IPS-18a (cell line): ENCODE measurements around the gene RXYLT1.

Experiments
- H3K27ac ChIP-seq: one replicate; pipeline ENCODE4 v1.5.1; 2013; ENCODE audit warnings: low read length
- H3K27me3 ChIP-seq: one replicate; pipeline ENCODE4 v1.6.1; 2013; ENCODE audit warnings: mild to moderate bottlenecking, low read length; ENCODE audit not compliant: control insufficient read depth, insufficient read depth
- H3K36me3 ChIP-seq: one replicate; pipeline ENCODE4 v1.6.1; 2013; ENCODE audit warnings: low read depth, low read length; ENCODE audit not compliant: control insufficient read depth
- H3K4me1 ChIP-seq: one replicate; pipeline ENCODE4 v1.6.1; 2013; ENCODE audit warnings: low read depth, low read length; ENCODE audit not compliant: control insufficient read depth
- H3K4me3 ChIP-seq: one replicate; pipeline ENCODE4 v1.5.1; 2013; ENCODE audit warnings: low read length
- H3K9ac ChIP-seq: one replicate; pipeline ENCODE4 v1.6.1; 2013; ENCODE audit warnings: mild to moderate bottlenecking, low read length, moderate library complexity
- H3K9me3 ChIP-seq: one replicate; pipeline ENCODE4 v1.6.1; 2013; ENCODE audit warnings: low read depth, low read length; ENCODE audit not compliant: control insufficient read depth

The RXYLT1 gene

DNA sequence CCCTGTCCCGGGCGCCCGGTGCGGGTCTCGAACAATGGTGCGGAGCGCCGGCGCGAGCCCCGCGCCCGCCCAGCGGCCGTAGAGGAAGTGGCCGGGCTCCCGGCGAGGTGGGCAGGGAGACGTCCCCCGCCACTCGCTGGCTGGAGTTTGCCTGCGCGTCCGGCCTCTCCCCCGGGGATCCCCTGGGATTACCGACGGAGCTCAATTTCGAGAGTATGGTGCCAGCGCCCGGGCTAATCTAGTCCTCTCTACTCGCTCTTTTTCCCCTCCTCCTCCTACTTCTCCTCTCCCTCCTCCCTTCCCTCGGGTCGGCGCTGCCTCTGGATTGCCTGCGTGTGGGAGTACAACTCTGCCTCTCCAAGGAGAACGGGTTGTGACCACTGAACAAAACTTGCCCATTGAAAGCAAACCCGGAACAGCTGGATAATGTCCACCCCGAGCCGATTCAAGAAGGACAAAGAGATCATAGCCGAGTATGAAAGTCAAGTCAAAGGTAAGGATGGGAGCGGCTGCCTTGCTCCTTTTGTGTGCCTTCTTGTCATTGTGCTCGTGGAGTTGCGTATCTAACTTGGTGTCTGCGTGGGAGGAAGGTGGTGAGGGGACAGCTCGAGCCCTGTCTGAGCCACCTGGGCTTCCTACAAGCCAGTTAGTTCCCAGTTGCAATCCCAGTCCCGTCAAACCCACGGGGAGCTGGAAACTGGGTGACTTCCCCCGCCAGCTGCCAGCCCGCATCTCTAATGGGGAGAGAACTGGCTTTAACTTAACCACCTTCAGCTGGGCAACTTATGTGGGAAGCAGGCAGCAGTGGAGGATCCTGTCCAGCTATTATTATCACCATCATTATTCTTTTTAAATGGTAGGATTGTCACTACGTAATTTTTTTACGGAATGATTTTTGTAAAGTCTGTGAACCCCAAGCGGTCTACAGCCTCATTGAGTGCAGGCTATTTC is 65.0 kb downstream of the RXYLT1 start, which contains the start of gene SRGAP1:
TSS of gene SRGAP1 (plus strand) at position 310 of the 951 bp plus-strand sequence. CDS start at position 427, 117 bp downstream.
- Histone ChIP-seq H3K9ac (peak within 1 kb of the TSS; percentile 63), H3K36me3 (no peaks in the 10 kb centered on the region), H3K4me3 (peak within 1 kb of the TSS; percentile 81), H3K27ac (no peak within 1 kb of the TSS), H3K9me3 (no peaks in the 10 kb centered on the region), H3K4me1 (peaks cover 7% of the 10 kb centered on the region), H3K27me3 (peaks cover 16% of the 10 kb centered on the region)

DNA sequence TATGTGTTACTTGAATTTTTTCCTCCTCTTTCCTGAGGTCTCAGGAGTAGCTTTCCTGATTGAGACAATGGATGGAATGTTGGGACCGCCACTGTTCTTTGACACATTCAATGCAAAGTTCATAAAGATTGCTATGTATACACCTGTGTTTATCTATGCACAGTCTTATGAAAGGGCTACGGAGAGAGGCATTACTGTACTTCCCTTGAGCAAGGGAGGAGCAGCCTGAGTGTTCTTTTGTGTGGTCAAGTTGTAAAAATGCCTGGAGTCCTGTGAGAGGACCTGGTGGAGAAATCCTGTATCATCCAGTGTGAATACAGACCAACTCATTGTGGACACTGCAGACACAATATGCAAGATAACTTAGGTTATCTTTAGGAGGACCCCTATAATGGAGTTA is 66.0 kb downstream of the RXYLT1 start:
- Histone ChIP-seq H3K27me3 (peaks cover 16% of the 10 kb centered on the region), H3K9me3 (no peaks in the 10 kb centered on the region), H3K4me1 (peaks cover 7% of the 10 kb centered on the region), H3K36me3 (no peaks in the 10 kb centered on the region), H3K4me3 (peak overlapping the region; percentile 81), H3K27ac (no peak overlapping the region), H3K9ac (peak overlapping the region; percentile 13)

DNA sequence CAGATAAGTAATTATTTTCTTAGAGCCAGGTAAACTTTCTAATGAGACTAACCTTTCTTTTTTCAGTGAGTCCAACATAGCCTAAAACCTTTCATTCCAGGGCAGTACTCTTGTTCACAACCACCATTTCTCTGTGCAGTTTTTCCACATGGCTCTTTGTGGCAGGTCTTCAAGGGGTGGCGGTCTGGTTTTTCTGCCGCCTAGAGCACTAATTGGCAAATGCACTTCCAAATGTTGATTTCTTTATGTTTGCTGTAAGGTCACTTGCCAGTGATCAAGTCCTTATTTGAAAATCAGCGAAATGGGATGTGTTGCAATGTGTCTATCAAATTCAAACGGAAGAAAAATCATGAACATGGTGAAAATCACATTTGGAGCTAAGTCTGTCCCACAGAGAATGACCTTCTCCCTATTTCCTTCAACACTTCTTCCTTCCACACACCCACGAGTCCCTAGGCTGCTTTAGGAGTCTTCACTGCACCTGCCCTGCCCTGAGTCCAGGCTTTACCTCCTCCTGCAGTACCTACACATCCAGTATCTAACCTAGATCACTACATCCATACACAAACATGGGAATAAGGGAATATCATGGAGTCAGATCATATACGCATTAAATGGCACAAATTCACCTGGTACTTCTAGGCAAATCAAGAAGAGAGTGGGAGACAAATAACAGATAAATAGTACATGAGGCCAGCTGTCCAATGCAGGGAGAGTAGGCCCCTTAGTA is 66.7 kb downstream of the RXYLT1 start:
- no peak overlapping the region for H3K27ac ChIP-seq
- H3K9me3 ChIP-seq = no peaks in the 10 kb centered on the region
- peaks cover 16% of the 10 kb centered on the region for H3K27me3 ChIP-seq
- H3K4me3 ChIP-seq = peak overlapping the region; percentile 81
- peaks cover 7% of the 10 kb centered on the region for H3K4me1 ChIP-seq
- no peak overlapping the region for H3K9ac ChIP-seq
- H3K36me3 ChIP-seq = no peaks in the 10 kb centered on the region

DNA sequence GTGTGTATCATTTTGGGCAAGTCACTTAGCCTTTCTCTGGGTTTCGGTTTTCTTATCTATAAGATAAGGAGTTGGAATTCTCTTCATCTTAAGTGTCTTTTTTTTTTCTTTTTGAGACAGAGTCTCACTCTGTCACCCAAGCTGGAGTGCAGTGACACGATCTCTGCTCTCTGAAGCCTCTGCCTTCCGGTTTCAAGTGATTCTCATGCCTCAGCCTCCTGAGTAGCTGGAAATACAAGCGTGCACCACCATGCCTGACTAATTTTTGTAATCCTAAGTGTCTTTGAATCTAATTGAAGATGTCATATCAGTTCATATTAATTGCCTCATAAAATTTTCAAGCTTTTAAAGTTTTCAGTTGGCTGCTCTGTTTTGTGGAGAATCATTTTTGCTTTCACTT is 68.7 kb downstream of the RXYLT1 start:
- Histone ChIP-seq H3K4me1 (peaks cover 7% of the 10 kb centered on the region), H3K9ac (no peak overlapping the region), H3K4me3 (no peak overlapping the region), H3K27ac (no peak overlapping the region), H3K9me3 (no peaks in the 10 kb centered on the region), H3K27me3 (peaks cover 16% of the 10 kb centered on the region), H3K36me3 (no peaks in the 10 kb centered on the region)

DNA sequence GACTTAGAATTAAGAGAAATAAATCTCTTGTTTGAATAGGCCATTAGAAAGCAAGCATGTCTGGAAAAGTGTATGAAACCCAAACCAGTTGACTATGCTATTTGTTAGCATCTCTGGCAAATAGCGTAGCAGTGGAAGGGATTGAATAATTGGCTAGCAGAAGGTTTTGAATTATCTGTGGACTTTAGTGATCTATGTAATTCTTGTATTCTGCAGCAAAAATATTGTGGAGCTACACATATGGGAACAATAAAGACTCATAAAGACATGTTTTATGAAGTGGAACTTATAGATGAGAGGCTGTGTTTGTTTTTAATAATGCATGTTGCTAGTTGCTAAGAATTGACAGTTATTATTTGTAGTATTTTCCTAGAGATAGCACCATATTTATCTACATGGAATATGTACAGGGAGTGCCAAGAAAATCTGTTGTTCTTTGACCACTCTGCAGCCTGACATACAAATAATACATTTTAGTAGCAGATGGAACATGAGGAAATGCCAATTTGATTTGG is 69.5 kb downstream of the RXYLT1 start:
- Histone ChIP-seq H3K9me3 (no peaks in the 10 kb centered on the region), H3K27me3 (peaks cover 16% of the 10 kb centered on the region), H3K9ac (no peak overlapping the region), H3K4me3 (no peak overlapping the region), H3K4me1 (peaks cover 7% of the 10 kb centered on the region), H3K36me3 (no peaks in the 10 kb centered on the region), H3K27ac (no peak overlapping the region)

DNA sequence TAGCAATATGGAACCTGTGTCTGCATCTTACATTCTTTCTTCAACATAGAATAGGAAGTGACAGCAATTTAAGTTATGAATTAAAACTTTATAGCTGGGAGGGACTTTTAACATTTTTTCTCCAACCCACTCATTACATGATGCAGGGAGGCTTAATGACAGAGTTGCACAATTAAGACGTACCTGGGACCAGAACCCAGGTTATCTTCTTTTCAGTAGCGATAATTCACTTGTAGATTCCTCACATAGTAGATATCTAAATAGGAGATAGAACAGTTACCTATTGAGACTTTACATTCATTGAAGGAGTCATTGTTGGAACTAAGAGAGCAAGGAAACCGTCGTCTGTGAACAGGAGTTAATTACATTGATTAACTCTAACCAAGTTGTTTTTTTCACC is 69.9 kb downstream of the RXYLT1 start:
- Histone ChIP-seq H3K4me1 (peaks cover 7% of the 10 kb centered on the region), H3K9ac (no peak overlapping the region), H3K27me3 (peaks cover 14% of the 10 kb centered on the region), H3K36me3 (no peaks in the 10 kb centered on the region), H3K4me3 (no peak overlapping the region), H3K27ac (no peak overlapping the region), H3K9me3 (no peaks in the 10 kb centered on the region)

DNA sequence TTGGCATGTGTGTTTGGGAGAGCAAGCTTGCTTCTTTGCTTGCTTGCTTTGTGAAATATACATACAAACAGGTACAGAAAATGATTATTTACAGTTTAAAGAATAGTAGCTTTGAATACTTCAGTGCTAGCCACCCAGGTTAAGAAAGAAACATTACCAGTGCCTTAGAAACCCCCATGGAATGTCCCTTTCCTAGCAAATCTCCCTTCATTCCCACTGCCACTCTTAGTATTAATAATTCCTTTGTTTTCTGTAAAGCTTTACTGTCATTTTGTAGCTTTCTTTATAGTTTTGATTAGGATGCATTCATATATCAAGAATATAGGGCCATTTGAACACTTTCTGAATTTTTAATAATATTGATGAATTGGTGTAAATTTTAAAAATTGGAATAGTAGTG is 74.3 kb downstream of the RXYLT1 start:
- H3K27me3 ChIP-seq = no peaks in the 10 kb centered on the region
- H3K9me3 ChIP-seq = no peaks in the 10 kb centered on the region
- no peaks in the 10 kb centered on the region for H3K36me3 ChIP-seq
- H3K4me1 ChIP-seq = no peaks in the 10 kb centered on the region
- no peak overlapping the region for H3K27ac ChIP-seq
- H3K9ac ChIP-seq = no peak overlapping the region
- no peak overlapping the region for H3K4me3 ChIP-seq

DNA sequence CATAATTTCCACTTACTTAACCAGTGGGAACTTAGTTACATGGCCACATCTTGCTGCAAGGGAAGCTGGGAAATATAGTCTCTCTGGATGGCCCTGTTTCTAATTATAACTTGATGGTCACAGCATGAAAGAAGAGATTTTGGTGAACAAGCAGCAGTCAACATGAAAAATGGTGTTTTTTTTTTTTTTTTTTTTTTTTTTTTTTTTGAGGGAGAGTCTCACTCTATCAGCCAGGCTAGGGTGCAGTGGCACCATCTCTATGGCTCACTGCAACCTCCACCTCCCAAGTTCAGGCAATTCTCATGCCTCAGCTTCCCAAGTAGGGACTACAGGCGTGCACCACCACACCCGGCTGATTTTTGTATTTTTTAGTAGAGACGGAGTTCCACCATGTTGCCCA is 75.6 kb downstream of the RXYLT1 start:
- Histone ChIP-seq H3K9me3 (no peaks in the 10 kb centered on the region), H3K9ac (no peak overlapping the region), H3K4me1 (no peaks in the 10 kb centered on the region), H3K27ac (no peak overlapping the region), H3K27me3 (no peaks in the 10 kb centered on the region), H3K36me3 (no peaks in the 10 kb centered on the region), H3K4me3 (no peak overlapping the region)

DNA sequence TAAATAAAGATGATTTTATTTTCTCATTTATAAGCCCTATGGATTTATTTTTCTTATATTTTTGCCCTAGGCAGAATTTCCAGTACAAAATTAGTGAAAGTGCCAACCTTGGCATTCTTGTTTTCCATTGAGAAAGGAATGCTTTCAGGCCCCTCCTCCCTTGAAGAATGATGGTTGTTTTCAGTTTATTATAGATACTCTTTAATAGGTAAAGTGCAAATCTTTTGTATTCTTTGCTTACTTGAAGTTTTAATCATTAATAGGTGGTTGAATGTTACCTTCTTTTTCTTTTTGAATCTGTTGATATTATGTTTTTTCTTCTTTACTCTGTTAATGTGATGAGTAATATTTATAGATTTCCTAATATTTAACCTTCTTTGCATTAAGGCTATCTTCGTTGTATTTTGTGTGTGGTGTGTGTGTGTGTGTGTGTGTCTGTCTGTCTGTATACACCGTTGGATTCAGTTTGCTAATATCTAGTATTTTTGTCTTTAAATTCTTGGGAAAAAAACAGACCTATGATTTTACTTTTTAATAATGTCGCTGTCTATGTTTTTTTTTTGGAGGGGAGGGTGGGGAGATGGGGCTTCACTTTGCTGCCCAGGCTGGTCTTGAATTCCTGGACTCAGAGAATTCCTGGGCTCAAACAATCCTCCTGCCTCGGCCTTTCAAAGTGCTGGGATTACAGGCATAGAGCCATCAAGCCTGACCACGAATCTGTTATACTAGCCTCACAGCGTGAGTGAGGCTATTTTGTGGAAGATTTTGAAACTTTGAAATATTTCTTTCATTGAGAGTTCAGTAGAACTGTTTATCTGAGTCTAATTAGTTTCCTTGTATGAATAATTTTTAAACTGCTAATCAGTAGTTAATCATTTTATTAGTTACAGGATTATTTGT is 78.3 kb downstream of the RXYLT1 start:
- H3K36me3 ChIP-seq = no peaks in the 10 kb centered on the region
- peaks cover 9% of the 10 kb centered on the region for H3K4me1 ChIP-seq
- no peak overlapping the region for H3K9ac ChIP-seq
- no peaks in the 10 kb centered on the region for H3K27me3 ChIP-seq
- H3K4me3 ChIP-seq = no peak overlapping the region
- H3K27ac ChIP-seq = no peak overlapping the region
- H3K9me3 ChIP-seq = no peaks in the 10 kb centered on the region
